ENCODE results near the gene GALNT2.

The GALNT2 gene

GRCh38 chr1:230086151-230086550, 19.1 kb downstream of the GALNT2 start:
- Histone ChIP-seq H3K27me3 (replicated peaks) (no peaks in the 10 kb centered on the region), H3K4me3 (ENCODE audit: low read depth, low read length) (no peak overlapping the region), H3K27ac (peak overlapping the region; percentile 98), H3K36me3 (replicated peaks) (no peaks in the 10 kb centered on the region)
- in situ Hi-C loops (cut with HindIII; ENCODE audit: low pct_ligation_motif_present, low sequenced_read_pairs) = no loop called here
- no peak for DNase-seq
- TF ChIP-seq CTCF (IDR thresholded peaks at IDR 0.05; ENCODE audit: low read depth, low read length, missing control alignments) = no peak

GRCh38 chr1:230087028-230087716, 20.1 kb downstream of the GALNT2 start:
- in situ Hi-C loops (cut with HindIII; ENCODE audit: low pct_ligation_motif_present, low sequenced_read_pairs) = no loop called here
- DNase-seq = no peak
- H3K36me3 ChIP-seq (replicated peaks) = no peaks in the 10 kb centered on the region
- H3K27ac ChIP-seq = no peak overlapping the region
- H3K27me3 ChIP-seq (replicated peaks) = no peaks in the 10 kb centered on the region
- TF ChIP-seq CTCF (IDR thresholded peaks at IDR 0.05; ENCODE audit: low read depth, low read length, missing control alignments) = no peak
- H3K4me3 ChIP-seq (ENCODE audit: low read depth, low read length) = no peak overlapping the region

GRCh38 chr1:230087717-230088105, 20.7 kb downstream of the GALNT2 start:
- H3K27me3 ChIP-seq (replicated peaks) = no peaks in the 10 kb centered on the region
- in situ Hi-C loops (cut with HindIII; ENCODE audit: low pct_ligation_motif_present, low sequenced_read_pairs) = no loop called here
- H3K4me3 ChIP-seq (ENCODE audit: low read depth, low read length) = no peak overlapping the region
- H3K27ac ChIP-seq = no peak overlapping the region
- no peak for TF ChIP-seq CTCF (IDR thresholded peaks at IDR 0.05; ENCODE audit: low read depth, low read length, missing control alignments)
- H3K36me3 ChIP-seq (replicated peaks) = no peaks in the 10 kb centered on the region
- DNase-seq = no peak

- in situ Hi-C loops (cut with HindIII; ENCODE audit: low pct_ligation_motif_present, low sequenced_read_pairs) = no loop called here
- H3K4me3 ChIP-seq (ENCODE audit: low read depth, low read length) = peak overlapping the region; percentile 33
- H3K27me3 ChIP-seq (replicated peaks) = no peaks in the 10 kb centered on the region
- TF ChIP-seq CTCF (IDR thresholded peaks at IDR 0.05; ENCODE audit: low read depth, low read length, missing control alignments) = no peak
- no peaks in the 10 kb centered on the region for H3K36me3 ChIP-seq (replicated peaks)
- DNase-seq = peak; percentile 76
- H3K27ac ChIP-seq = peak overlapping the region; percentile 85
Observed at GRCh38 chr1:230090194-230090711, 23.2 kb downstream of the GALNT2 start.

GRCh38 chr1:230091473-230092231, 24.6 kb downstream of the GALNT2 start:
- in situ Hi-C loops (cut with HindIII; ENCODE audit: low pct_ligation_motif_present, low sequenced_read_pairs) = no loop called here
- TF ChIP-seq CTCF (IDR thresholded peaks at IDR 0.05; ENCODE audit: low read depth, low read length, missing control alignments) = peak; percentile 35
- Histone ChIP-seq H3K27ac (peak overlapping the region; percentile 85), H3K36me3 (replicated peaks) (no peaks in the 10 kb centered on the region), H3K4me3 (ENCODE audit: low read depth, low read length) (no peak overlapping the region), H3K27me3 (replicated peaks) (no peaks in the 10 kb centered on the region)
- no peak for DNase-seq
